GM19372 (cell line): ENCODE data around the gene TPPP2.
A peak's percentile ranks its signal among the peaks of the same experiment; 100 is the strongest.
"Not testable (repeated sequence)": the region's sequence is repeated elsewhere in the genome, so short reads cannot be mapped to it uniquely, and the experiment has no call there.

Experiments used
- ATAC-seq: cut with Tn5 transposase; IDR thresholded peaks from one replicate; pipeline ENCODE4 v1.9.1; 2021; ENCODE audit warnings: mild to moderate bottlenecking, low read depth, moderate library complexity; ENCODE audit not compliant: unreplicated experiment

Gene TPPP2

DNA sequence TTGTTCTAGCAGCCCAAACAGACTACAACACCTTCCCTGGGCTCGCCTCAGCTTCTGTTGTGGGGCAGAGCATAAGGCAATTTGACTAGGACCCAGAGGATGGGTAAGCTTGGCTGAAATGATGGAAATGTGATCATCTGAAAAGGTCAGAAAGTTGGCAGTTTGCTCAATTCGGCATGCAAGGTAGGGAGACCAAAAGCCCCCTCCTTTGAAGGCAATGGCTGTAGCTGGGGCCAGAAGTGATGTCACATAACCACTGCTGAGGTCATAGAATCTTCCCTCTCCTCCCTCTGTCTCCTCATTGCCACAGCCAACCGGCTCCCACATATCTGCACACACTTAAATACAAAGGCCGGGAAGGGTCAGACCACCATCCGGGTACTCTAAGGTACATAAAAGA lies at the start of gene TPPP2:
Gene TPPP2 (plus strand): TSS at position 301 of the 400 bp plus-strand sequence. CDS start 365 bp downstream, outside the sequence.
- ATAC-seq = no peak

DNA sequence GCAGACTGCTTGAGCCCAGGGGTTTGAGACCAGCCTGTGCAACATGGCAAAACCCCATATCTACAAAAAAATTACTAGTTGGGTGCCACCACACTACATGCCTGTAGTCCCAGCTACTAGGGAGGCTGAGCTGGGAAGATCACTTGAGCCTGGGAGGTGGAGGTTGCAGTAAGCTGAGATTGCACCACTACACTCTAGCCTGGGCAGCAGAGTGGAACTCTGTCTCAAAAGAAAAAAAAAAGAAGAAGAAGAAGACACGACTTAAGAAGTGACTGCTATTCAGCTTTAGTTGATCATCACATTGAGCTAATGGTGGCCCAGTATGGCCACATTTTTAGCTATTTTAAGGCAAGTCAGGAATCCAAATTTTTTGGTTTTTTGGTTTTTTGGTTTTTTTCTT lies 49.1 kb upstream of the TPPP2 start:
- no peak for ATAC-seq

DNA sequence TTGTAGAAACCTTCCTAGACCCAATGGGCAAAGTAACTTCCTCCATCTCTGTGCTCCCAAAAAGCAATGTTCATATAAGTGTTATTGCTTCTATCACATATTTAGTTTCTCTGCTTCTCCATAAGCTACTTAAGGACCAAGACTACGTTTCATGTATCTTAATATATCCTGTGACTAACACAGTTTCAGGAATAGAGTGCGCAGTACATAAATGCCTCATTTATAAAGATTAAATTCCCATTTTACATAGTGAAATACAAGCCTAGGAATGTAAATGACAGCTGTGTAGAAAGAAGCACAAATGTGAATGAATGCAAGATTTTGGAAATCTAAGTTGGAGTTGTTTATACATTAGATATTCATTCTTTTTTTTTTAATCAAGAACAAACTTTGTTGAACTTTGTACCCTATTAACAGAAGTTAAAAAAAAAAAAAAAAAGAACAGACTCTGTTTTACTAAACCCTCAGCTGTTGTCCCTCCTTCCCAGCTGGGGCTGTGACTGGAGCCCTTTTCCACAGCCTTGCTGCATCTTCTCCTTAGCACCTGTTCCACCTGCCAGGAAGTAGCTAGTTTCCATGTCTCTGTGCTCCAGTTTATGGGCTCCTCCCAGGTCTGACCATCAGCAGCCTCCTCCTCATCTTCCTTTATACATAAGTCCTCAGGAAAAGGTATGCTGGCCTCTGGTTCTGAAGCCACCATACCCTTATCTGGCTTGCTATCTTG lies 47.2 kb upstream of the TPPP2 start:
- ATAC-seq = no peak

DNA sequence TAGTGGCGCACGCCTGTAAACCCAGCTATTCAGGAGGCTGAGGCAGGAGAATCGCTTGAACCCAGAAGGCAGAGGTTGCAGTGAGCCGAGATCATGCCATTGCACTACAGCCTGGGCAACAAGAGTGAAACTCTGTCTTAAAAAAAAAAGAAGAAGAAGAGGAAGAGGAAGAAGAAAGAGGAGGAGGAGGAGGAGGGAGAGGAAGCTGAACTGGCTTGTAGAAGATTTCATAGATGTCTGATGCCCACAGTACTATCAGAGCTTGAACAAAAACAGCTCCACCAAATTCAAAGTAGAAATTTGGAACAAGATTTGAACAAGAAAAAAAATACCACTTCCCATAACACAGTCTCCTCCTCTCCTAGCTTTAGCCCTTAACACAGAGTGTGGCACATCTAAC lies 44.4 kb upstream of the TPPP2 start:
- ATAC-seq = not testable (repeated sequence)

DNA sequence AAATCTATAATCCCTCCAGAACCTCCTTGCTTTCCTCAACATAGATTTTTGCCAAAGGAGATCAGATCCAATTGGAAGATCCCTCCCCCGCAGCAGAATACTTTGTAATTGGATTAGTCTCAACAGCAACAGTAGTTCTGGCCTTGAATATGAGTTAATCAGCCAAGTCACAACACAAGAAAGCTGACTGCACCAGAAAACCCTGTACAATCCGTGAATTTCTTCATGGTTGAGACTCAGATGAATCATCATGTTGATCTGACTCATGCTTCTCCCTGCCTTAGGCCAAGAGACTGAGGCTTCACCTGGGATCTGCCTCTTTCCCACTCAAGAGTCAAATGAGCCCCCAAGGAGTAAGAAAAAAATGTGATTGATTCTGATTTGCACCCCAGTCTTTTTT lies 43.2 kb upstream of the TPPP2 start:
- ATAC-seq = no peak

DNA sequence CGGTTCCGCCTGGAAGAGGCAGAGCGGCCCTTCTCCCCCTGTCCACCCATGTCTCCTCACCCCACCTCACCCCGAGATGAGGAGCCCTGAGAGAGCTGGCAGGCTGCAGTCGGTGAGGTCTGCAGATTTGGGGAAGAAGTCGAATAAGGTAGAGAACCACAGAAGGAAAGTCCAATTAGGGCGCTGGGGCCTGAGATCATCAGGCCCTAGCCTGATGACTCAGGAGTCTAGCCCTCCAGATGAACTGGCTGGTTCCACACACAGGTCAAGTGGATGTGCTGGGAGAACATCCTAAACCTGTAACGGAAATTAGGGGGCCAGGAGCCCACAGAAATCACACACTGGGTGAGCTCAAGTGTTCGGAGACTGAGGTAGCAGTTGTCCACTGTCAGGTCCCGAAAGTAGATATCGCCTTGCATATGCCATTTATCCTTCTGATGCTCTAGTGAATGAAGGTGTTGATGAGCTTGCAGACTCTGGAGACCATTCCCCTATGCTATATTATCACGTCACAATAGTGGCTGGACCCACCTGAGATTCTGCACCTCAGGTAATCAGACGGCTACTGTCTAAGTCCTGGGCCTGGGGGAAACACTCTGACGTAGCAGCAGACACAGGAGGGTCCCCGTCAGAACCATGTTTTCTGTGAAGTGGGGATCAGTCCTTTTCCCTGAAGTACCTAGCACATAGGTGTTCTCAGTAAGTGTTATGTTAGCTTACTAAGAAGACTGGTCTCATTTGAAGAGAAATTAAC lies 41.1 kb upstream of the TPPP2 start:
- ATAC-seq = no peak

DNA sequence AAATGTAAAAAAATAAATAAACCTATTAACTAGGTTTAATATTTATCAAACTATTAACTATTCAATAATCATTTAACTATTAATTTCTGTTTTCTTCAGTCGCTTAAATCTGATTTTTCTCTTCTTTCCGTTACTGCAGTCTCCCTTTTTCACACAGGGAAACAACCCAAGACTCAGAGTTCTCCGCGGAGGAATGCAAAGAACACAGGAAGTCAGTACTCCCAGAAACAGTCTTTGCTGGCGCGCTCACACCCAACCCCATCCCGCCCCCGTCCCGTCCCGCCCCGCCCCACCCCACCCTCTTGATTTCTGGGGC lies 40.6 kb upstream of the TPPP2 start:
- no peak for ATAC-seq

DNA sequence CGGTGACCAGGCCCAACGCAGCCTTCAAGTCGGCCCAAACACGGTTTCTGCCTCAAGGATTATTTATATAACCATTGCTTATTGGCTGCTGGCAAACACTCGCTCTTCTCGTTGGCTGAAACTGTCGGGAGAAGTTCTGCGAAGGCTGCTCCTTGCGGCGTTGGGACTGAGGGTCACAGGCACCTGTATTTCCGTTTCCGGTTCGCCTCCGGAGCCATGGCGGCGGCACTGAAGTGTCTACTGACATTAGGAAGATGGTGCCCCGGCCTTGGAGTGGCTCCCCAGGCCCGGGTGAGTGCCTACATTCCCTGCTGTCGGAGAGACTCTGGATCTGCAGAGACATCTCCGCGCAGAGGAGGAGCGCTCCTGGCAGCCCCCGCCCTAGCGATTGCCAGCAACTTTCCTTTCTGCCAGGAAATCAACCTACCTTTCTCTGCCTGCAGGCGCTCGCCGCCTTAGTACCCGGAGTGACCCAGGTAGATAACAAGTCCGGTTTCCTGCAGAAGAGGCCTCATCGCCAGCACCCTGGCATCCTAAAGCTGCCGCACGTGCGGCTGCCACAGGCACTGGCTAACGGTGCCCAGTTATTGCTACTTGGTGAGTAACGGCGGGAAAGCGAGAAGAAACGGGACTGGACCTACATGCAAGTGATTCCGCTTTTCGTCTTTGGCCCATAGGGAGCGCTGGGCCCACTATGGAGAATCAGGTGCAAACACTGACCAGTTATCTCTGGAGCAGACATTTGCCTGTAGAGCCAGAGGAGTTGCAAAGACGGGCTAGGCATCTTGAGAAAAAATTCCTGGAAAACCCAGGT lies 40.0 kb upstream of the TPPP2 start, which contains the start of gene METTL17:
Gene METTL17 (plus strand): TSS at position 194 of the 814 bp plus-strand sequence. CDS start 23 bp downstream, at position 217.
- ATAC-seq = peak; percentile 95

DNA sequence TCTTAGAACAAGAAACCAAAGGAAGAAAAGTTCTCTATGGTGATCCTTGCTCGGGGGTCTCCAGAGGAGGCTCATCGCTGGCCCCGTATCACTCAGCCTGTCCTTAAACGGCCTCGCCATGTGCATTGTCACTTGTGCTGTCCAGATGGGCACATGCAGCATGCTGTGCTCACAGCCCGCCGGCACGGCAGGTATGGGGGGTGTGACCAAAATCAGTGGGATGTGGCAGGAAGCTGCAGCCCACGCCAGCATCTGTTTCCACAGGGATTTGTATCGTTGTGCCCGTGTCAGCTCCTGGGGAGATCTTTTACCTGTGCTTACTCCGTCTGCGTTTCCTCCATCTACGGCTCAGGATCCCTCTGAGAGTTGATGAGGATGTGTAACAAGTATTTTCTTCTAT lies 33.5 kb upstream of the TPPP2 start:
- ATAC-seq = no peak

DNA sequence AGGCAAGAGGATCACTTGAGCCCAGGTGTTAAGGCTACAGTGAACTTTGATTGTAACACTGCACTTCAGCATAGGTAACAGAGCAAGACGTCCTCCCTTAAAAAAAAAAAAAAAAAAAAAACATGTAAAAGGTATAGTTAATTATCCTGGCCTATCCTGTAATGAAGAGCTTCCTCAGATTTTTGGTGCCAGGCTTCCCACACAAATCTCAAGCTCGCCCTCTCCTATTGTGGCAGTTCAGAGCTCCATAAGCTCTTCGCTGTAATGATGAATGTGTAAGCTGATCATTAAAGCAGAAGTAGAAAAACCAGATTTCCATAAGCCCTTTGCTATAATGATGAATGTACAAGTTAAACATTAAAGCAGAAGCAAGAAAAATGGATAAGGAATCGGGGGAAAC lies 32.9 kb upstream of the TPPP2 start:
- ATAC-seq = no peak

DNA sequence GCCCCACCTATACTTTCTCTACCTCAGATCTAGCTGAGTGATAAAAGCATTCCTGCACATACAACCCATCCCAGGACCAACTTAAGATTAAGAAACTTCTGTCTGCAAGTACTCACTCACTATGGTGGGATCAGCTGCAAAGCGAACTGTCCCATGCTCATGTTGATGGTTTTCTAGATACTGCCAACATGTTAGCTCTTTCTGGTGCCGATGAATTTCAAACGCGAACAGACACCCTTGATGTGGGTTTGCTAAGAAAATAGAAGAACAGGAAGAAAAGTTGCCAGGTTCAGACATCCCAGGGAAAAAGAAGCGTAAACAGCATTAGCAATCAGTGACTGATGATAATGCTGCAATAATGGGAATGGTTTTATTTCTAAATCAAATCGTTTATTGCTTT lies 32.5 kb upstream of the TPPP2 start:
- no peak for ATAC-seq

DNA sequence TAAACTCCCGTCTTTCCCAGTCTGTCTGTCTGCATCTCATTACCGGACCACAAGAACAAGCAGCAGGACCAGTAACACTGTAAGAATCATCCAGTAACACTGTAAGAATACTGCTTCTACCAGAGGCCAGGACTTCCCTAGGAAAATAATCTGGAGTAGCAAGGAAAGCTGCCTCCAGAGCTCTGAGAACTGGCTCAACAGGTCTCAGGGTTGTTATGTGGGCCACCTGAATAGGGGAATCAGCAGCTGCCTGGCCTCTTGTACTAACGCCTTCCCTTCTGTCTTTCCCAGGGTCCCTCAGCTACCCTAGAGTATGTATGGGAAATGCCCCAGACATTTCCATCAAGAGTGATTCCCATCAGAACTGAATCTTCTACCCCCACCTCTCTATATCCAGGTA lies 31.9 kb upstream of the TPPP2 start:
- ATAC-seq = no peak

DNA sequence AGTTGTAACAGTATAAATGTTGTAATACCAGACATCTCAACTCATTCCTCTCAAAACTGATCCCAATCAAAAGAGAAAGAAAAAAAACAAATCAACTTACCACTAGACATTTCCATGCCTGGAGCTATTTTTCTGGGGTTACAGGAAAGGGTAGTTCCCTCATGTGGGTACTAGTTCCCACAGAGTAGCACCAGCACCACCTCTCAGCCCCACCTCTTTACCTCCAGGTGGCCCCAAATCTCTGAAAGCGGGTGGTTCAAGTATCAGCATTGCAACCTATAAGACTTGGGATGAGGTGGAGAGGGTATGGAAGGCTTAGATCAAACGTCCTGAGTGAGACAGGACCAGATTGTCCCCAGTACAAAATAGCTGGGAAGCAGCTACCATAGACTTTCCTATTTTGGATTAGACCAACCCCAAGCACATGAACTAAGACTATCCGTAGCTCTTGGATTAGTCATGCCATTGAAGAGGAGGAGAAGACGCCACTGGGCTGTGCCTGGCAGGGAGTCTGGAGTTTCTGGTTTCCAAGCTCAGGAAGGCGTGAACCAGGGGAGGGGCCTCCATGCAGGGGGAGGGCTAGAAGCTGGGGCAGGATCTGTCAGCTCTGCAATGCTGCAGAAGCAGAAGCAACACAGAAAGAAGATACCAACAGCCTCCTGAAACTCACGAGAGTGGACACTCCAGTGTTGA lies 31.2 kb upstream of the TPPP2 start, which contains the start of gene SLC39A2:
Gene SLC39A2 (plus strand): TSS at position 620 of the 693 bp plus-strand sequence. CDS start 154 bp downstream, outside the sequence.
- no peak for ATAC-seq

DNA sequence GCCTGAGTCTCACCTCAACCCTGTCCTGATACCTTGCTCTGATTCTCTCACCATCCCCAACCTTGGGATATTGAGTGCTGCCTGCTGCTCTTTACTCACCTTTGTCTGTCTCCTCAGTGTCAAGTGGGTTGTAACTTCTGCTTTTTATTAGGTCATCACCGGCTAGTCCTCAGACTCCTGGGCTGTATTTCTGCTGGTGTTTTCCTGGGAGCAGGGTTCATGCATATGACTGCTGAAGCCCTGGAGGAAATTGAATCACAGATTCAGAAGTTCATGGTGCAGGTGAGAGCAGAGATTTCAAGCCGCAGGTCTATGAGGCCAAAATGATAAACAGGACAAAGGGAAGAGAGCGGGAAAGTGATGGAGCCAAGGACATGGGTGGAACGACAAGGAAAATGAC lies 30.4 kb upstream of the TPPP2 start:
- ATAC-seq = no peak

DNA sequence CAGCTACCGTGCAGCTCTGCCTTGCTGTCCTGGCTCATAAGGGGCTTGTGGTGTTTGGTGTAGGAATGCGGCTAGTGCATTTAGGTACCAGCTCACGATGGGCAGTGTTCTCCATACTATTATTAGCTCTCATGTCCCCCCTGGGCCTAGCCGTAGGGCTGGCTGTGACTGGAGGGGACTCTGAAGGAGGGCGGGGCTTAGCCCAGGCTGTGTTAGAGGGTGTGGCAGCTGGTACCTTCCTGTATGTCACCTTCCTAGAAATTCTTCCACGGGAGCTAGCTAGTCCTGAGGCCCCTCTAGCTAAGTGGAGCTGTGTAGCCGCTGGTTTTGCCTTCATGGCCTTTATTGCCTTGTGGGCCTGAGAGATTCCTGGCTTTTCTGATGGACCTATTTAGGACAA lies 28.8 kb upstream of the TPPP2 start:
- ATAC-seq = no peak

DNA sequence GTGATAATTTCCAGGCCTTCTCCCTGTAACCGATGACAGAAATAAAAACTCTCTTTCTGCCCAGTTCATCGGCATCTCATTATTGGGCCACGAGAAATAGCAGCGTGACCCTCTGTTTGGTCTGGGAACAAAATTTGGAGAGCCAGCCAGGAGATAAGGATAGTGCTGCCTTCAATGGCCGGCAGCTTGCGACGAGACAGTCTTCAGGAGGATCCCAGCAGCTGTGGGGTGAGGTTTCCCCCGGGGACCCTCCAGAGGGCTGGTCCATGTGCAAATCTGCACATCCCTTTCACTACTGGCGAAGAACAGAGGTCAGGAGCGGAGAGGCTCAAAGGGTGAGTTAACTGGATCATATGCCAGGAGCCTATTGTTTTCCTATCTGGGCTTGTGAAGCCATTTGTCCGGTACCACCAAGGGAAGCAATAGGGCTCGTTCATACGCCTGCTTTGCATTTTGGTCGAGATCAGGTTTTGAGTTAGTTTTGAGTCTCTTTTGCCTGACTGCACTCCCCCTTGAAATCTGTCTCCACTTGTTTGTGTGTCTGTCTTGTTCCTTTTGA lies 26.1 kb upstream of the TPPP2 start:
- ATAC-seq = no peak

DNA sequence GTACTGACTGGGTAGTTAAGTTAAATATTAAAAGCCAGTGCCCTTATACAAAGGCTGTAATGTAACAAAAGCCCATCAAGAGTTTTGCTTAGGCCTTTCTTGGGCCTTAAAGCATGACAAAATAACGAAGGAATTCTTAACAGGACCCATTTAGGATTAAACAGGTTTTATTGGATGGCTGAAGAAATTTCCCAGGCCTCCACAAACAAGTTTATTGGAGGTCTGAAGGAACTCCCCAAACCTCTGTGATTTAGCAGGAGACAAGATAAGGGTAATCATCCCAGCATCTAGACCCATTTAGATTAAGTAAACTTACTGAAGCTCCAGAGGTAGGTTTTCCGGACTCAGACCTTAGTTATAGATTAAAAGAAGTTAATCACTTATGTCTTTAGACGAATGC lies 20.3 kb upstream of the TPPP2 start:
- ATAC-seq = not testable (repeated sequence)

DNA sequence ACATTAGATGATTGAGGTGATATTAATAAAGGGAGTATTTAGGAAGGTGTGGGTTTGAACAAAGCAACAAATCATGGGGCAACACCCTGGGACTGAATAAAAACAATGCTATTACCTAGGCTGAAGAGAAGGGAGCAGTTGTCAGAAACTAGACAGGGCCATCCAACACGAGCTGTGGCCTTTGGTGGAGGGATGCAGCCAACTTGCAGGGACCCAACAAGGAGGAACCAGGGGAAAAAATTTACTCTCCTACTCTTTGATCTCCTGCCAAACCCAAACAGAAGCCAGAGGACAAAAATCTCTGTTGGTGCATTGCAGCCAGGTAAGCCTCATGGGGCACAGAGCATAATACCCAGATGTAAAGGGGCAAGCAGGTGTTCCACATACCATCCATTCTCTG lies 18.9 kb upstream of the TPPP2 start:
- no peak for ATAC-seq

DNA sequence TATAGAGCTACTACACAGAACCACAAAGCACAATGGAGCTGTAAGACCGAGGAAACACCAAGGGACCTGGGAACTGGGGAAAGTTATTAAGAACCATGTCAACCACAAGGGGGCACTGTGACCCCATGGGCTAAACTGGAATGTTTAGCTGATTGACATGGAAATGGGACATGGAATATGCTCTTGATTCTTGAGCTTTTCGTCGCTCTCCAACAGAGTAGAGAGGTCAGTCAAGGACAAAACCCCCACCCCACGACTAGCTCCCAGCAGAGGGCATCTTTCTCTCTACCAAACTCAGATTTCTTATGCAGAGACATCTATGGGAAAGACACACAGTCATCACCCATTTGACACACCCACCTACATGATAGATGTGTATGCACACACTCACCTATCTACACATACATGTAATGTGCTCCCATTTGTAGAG lies 15.2 kb upstream of the TPPP2 start:
- ATAC-seq = no peak

DNA sequence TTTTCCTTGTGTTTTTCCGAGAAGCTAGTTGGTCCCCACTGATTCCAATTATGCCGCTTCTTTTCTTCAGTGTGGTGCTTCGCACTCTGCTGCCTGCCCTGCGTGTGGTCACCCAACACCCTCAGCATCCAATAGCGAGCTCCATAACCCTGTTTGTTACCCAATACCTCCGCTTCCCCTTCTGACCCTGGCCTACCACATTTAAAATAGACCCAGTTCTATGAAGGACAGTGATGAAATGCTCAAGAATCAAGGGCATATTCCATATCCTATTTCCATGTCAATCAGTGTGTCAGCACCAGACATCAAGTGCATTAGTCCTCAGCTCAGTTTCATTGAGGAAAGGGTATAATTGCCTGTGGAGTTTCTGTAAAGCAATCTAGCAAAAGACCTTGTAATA lies 14.7 kb upstream of the TPPP2 start:
- no peak for ATAC-seq
